GM12872 (cell line): ENCODE measurements around the gene KIFBP.

Experiments
- TF ChIP-seq, protein P1 (sequence below): IDR thresholded peaks from 3 replicates; pipeline ENCODE4 v1.5.1; 2011; ENCODE audit warnings: low read depth, mild to moderate bottlenecking, low read length, moderate library complexity; ENCODE audit not compliant: insufficient read depth

Gene KIFBP

DNA sequence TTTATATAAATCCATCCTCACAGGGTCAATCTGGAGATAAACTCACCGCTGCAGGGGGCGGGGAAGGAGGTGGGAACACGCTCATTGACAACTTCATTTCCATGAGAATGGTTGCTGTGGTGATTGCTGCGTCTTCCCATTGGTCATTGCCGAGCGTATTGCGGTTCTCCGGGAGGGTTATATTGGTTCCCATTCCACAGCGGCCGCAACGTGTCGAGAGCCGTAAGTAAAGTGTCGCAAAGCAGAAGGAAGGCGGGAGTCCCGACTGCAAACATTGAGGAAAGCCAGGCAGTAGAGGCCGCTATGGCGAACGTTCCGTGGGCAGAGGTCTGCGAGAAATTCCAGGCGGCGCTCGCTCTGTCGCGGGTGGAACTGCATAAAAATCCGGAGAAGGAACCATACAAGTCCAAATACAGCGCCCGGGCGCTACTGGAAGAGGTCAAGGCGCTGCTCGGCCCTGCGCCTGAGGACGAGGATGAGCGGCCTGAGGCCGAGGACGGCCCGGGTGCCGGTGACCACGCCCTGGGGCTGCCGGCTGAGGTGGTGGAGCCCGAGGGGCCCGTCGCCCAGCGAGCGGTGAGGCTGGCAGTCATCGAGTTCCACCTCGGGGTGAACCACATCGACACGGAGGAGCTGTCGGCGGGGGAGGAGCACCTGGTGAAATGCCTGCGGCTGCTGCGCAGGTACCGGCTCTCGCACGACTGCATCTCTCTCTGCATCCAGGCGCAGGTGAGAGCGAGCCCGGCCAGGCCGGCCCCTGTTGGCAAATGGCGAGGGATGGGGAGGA, at the start of gene KIFBP:
Gene KIFBP, plus strand, starts transcription at position 274 of the 787 bp plus-strand sequence. Its CDS starts 30 bp downstream, at position 304.
- TF ChIP-seq, protein P1, sequence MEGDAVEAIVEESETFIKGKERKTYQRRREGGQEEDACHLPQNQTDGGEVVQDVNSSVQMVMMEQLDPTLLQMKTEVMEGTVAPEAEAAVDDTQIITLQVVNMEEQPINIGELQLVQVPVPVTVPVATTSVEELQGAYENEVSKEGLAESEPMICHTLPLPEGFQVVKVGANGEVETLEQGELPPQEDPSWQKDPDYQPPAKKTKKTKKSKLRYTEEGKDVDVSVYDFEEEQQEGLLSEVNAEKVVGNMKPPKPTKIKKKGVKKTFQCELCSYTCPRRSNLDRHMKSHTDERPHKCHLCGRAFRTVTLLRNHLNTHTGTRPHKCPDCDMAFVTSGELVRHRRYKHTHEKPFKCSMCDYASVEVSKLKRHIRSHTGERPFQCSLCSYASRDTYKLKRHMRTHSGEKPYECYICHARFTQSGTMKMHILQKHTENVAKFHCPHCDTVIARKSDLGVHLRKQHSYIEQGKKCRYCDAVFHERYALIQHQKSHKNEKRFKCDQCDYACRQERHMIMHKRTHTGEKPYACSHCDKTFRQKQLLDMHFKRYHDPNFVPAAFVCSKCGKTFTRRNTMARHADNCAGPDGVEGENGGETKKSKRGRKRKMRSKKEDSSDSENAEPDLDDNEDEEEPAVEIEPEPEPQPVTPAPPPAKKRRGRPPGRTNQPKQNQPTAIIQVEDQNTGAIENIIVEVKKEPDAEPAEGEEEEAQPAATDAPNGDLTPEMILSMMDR, result peak; percentile 59

DNA sequence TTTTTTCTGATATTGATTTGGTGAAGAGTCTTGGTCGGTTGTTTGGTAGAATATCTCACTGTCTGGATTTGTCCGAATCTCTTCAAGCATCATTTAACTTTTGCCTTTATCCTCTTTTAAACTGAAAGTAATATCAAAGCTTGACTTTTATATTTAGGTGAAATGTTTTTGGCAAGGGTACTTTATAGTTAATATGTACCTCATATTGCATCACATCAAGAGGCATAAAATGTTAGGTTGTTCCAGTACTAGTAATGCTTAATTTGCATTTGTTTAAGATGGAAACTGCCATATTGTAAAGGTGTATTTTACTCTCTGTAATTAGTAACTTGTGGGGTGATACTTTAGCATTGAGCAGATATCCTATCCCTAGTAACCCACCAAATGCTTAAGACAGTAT, 49.7 kb upstream of the KIFBP start:
- TF ChIP-seq, protein P1, result no peak

DNA sequence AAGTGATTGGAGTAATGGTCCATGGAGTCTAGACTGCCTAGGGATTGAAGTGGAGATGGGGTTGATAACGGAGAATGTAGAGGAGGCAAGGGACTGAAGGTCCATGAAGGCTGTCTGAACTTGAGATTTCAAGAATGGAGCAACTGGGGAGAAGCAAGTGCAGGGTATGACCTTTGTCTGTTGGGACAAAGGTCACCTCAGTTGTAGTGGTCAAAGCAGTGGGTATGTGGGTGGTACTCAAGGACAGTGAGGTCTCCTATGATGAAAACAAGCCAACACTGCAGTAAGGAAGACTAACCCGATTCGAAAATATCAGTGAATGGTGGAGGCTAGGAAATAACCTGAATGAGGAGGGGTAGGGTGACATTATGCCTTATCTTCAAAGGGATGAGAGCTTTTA, 38.0 kb upstream of the KIFBP start:
- TF ChIP-seq, protein P1, result no peak

- TF ChIP-seq, protein P1, result no peak
Measured at GRCh38 chr10:68954904-68955303, 33.7 kb upstream of the KIFBP start.

- TF ChIP-seq, protein P1, result no peak
Measured at GRCh38 chr10:68955355-68955831, 33.2 kb upstream of the KIFBP start.

- TF ChIP-seq, protein P1, result peak; percentile 71
Measured at GRCh38 chr10:68955832-68956532, 32.6 kb upstream of the KIFBP start, which contains the start of gene DDX21. Gene DDX21 (plus strand): TSS chr10:68956170. CDS start chr10:68956226, 56 bp downstream.

DNA sequence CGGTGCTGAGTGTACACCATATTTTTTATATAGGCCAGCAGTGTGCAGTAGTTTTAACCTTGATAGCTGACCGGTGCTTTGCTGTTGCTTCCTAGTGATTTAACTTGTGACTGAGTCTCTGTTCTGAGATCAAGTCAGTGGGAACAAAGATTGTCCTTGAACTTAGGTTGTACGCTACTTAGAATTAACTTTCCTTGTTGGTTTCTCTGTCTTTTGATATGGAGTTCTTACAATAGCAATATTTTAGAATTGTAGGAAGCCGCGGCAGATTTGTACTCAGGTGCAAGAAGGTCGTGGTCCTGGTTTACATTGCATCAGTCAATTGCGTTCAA, 31.4 kb upstream of the KIFBP start:
- TF ChIP-seq, protein P1, result no peak
